ENCODE measurements around the gene USP33. TPM values are rescaled to one million over a fixed set of nuclear protein-coding genes. Genes with fewer than 3 reads are reported as not detected.

USP33 gene
- total RNA-seq, 1 donor from 2014 or later, result 84.0 TPM

- Mint-ChIP-seq H3K27me3 (ENCODE audit: unreplicated experiment) (no peaks in the 10 kb centered on the region), H3K36me3 (ENCODE audit: unreplicated experiment) (peaks cover 3% of the 10 kb centered on the region), H3K27ac (ENCODE audit: unreplicated experiment) (peak within 1 kb of the TSS; percentile 83), H3K4me3 (ENCODE audit: unreplicated experiment) (peak within 1 kb of the TSS; percentile 99), H3K9me3 (ENCODE audit: unreplicated experiment) (peaks cover 3% of the 10 kb centered on the region), H3K4me1 (ENCODE audit: low read depth, unreplicated experiment) (peaks cover 2% of the 10 kb centered on the region)
- TF ChIP-seq CTCF (IDR thresholded peaks at IDR 0.05; ENCODE audit: partially characterized antibody, unreplicated experiment), result no peak
- peak; percentile 81 for DNase-seq
These were observed 20.1 kb upstream of the USP33 start, which contains the start of gene MIGA1 for GRCh38 chr1:77779529-77780281. MIGA1 (plus strand) TSS chr1:77779649; CDS start chr1:77783253, 3,604 bp downstream.

DNA sequence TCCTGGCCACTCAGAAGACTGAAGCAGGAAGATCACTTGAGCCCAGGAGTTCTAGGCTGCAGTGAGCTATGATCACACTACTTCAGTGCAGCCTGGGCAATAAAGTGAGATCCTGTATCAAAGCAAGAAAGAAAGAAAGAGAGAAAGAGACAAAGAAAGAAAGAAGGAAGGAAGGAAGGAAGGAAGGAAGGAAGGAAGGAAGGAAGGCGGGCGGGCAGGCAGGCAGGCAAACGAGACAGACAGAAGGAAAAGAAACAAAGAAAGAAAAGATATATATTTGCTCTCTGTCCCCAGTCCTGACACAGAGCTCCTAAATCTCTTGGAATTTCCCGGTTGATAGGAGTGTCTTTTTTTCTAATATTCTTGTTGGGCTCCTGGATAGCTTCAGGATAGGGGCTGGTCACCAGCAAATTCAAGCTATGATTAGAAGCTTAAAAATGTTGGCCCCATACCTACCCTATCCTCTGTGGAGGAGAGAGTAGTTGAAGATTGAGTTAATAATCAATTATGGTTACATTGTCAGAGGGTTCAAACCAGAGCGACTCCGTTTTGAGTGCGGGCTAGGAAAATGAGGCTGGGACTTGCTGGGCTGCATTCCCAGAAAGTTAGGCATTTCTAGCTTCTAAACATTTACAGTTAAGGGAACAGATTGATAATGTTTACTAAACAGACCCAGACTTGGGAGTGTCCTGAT lies 16.5 kb upstream of the USP33 start:
- Mint-ChIP-seq H3K36me3 (ENCODE audit: unreplicated experiment) (no peaks in the 10 kb centered on the region), H3K4me1 (ENCODE audit: low read depth, unreplicated experiment) (peaks cover 2% of the 10 kb centered on the region), H3K27me3 (ENCODE audit: unreplicated experiment) (no peaks in the 10 kb centered on the region), H3K9me3 (ENCODE audit: unreplicated experiment) (peaks cover 6% of the 10 kb centered on the region), H3K4me3 (ENCODE audit: unreplicated experiment) (no peak overlapping the region), H3K27ac (ENCODE audit: unreplicated experiment) (no peak overlapping the region)
- no peak for DNase-seq
- no peak for TF ChIP-seq CTCF (IDR thresholded peaks at IDR 0.05; ENCODE audit: partially characterized antibody, unreplicated experiment)

DNA sequence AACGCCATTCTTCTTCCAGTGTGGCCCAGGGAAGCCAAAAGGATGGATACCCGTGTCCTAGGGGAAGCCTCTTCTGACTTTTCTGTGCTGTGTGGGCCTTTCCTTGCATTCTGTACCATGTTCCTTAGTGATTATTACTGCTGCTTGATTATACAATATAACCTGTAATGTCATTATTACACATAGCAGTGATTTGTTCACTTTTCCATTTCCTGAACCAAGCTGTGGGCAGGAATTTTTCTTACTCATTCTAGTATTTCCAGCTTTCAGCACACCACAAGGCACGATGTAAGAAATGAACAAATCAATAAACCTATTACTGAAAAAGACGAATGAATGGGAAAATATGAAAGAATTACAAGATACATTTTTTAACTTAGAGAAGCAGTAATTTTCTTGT lies 8.4 kb upstream of the USP33 start:
- Mint-ChIP-seq H3K27me3 (ENCODE audit: unreplicated experiment) (no peaks in the 10 kb centered on the region), H3K9me3 (ENCODE audit: unreplicated experiment) (no peaks in the 10 kb centered on the region), H3K4me1 (ENCODE audit: low read depth, unreplicated experiment) (no peaks in the 10 kb centered on the region), H3K27ac (ENCODE audit: unreplicated experiment) (no peak overlapping the region), H3K36me3 (ENCODE audit: unreplicated experiment) (no peaks in the 10 kb centered on the region), H3K4me3 (ENCODE audit: unreplicated experiment) (no peak overlapping the region)
- TF ChIP-seq CTCF (IDR thresholded peaks at IDR 0.05; ENCODE audit: partially characterized antibody, unreplicated experiment), result no peak
- no peak for DNase-seq

DNA sequence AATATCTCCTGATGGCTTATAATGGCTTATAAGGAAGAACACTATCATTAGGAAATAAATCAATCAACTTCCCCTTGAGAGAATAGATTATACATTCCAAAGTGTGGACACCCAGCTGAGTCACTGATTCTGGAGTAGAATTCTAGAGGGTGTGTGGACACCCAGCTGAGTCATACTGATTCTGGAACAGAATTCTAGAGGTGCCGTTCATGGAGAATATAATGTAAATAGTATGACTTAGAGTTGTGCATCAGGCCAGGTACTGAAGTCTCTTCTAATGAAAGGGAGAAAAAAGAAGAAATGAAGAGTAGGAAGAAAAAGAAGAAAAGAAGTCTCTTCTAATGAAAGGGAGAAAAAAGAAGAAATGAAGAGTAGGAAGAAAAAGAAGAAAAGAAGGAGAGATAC lies 2.4 kb upstream of the USP33 start:
- Mint-ChIP-seq H3K36me3 (ENCODE audit: unreplicated experiment) (no peaks in the 10 kb centered on the region), H3K9me3 (ENCODE audit: unreplicated experiment) (peaks cover 6% of the 10 kb centered on the region), H3K4me3 (ENCODE audit: unreplicated experiment) (no peak overlapping the region), H3K27ac (ENCODE audit: unreplicated experiment) (no peak overlapping the region), H3K27me3 (ENCODE audit: unreplicated experiment) (peaks cover 4% of the 10 kb centered on the region), H3K4me1 (ENCODE audit: low read depth, unreplicated experiment) (peaks cover 6% of the 10 kb centered on the region)
- TF ChIP-seq CTCF (IDR thresholded peaks at IDR 0.05; ENCODE audit: partially characterized antibody, unreplicated experiment), result no peak
- DNase-seq, result no peak

- no peak overlapping the region for H3K27ac Mint-ChIP-seq (ENCODE audit: unreplicated experiment)
- DNase-seq, result no peak
- no peaks in the 10 kb centered on the region for H3K36me3 Mint-ChIP-seq (ENCODE audit: unreplicated experiment)
These were observed 2.0 kb downstream of the USP33 start for GRCh38 chr1:77757603-77758002.

More at GRCh38 chr1:77757603-77758002, 2.0 kb downstream of the USP33 start:
- Mint-ChIP-seq H3K27me3 (ENCODE audit: unreplicated experiment) (peaks cover 4% of the 10 kb centered on the region), H3K9me3 (ENCODE audit: unreplicated experiment) (peaks cover 6% of the 10 kb centered on the region), H3K4me1 (ENCODE audit: low read depth, unreplicated experiment) (peaks cover 12% of the 10 kb centered on the region), H3K4me3 (ENCODE audit: unreplicated experiment) (peak overlapping the region; percentile 77)
- no peak for TF ChIP-seq CTCF (IDR thresholded peaks at IDR 0.05; ENCODE audit: partially characterized antibody, unreplicated experiment)

All from glutamatergic neuron (in vitro differentiated cells).